ENCODE measurements around the gene C4orf54.

DNA sequence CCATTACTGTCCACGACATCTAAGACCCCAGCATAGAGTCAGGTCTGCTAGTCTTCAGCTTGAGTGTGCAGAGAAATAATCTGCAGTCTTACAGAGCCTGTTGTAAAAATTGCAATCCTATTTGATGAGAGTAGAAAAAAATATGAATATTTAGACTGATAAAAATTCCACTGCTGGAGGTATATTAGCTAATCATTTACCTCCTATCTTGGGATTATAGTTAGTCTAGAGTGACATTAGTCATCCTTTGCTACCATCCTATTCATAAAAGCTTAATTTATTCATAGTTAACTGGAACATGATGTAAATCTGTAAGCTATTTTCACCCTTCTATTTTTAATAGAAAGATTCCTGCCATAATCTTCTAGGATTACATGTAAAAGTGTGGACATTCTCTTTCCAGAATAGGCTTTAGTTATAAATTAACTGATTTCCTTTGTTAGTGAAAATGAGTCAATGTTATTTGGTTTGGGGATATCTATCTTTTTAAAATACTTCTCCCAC is 26.7 kb downstream of the C4orf54 start:
- TF ChIP-seq CTCF (IDR thresholded peaks at IDR 0.05) (no peak), POLR2A (IDR thresholded peaks at IDR 0.05) (no peak)

All from uterus (tissue), 2 donors.